H9 (cell line): ENCODE data around the gene COG4. TPM values are rescaled to one million over a fixed set of nuclear protein-coding genes. Genes with fewer than 3 reads are reported as not detected.

Experiments used
- DNase-seq: peaks from one replicate; pipeline ENCODE4 v3.0.0-alpha.2; 2017
- H2AFZ ChIP-seq: one replicate; pipeline ENCODE4 v1.6.1; 2013; ENCODE audit warnings: mild to moderate bottlenecking, low read length, control low read depth, moderate library complexity
- H2AK5ac ChIP-seq: 2 replicates; pipeline ENCODE4 v1.6.1; 2013; ENCODE audit warnings: low read length, control low read depth, mixed read lengths; ENCODE audit not compliant: insufficient read length
- H2BK120ac ChIP-seq: one replicate; pipeline ENCODE4 v1.6.1; 2013; ENCODE audit warnings: low read depth, mild to moderate bottlenecking, low read length, control low read depth, inconsistent platforms; ENCODE audit not compliant: poor library complexity, severe bottlenecking
- H2BK12ac ChIP-seq: 2 replicates; pipeline ENCODE4 v1.6.1; 2013; ENCODE audit warnings: low read length, control low read depth, mixed read lengths, low read depth; ENCODE audit not compliant: insufficient read length
- H2BK15ac ChIP-seq: 2 replicates; pipeline ENCODE4 v1.6.1; 2013; ENCODE audit warnings: low read depth, low read length, control low read depth
- H2BK20ac ChIP-seq: one replicate; pipeline ENCODE4 v1.6.1; 2013; ENCODE audit warnings: low read depth, mild to moderate bottlenecking, low read length, control low read depth, inconsistent platforms; ENCODE audit not compliant: poor library complexity, severe bottlenecking
- H2BK5ac ChIP-seq: 2 replicates; pipeline ENCODE4 v1.6.1; 2013; ENCODE audit warnings: low read length, control low read depth, mixed read lengths; ENCODE audit not compliant: insufficient read length
- H3K14ac ChIP-seq: 2 replicates; pipeline ENCODE4 v1.6.1; 2013; ENCODE audit warnings: low read length, control low read depth; ENCODE audit not compliant: insufficient read depth
- H3K18ac ChIP-seq: 2 replicates; pipeline ENCODE4 v1.6.1; 2013; ENCODE audit warnings: low read depth, mild to moderate bottlenecking, mixed read lengths, low read length, control low read depth; ENCODE audit not compliant: insufficient read length
- H3K23ac ChIP-seq: 2 replicates; pipeline ENCODE4 v1.6.1; 2013; ENCODE audit warnings: low read length, control low read depth, mixed read lengths, low read depth; ENCODE audit not compliant: insufficient read length
- H3K23me2 ChIP-seq: 2 replicates; pipeline ENCODE4 v1.6.1; 2013; ENCODE audit warnings: low read depth, mild to moderate bottlenecking, mixed read lengths, low read length, control low read depth; ENCODE audit not compliant: insufficient read length, poor library complexity, severe bottlenecking
- H3K27ac ChIP-seq: 2 replicates; pipeline ENCODE4 v1.5.1; 2013; ENCODE audit warnings: low read length, control low read depth, mixed read lengths, low read depth; ENCODE audit not compliant: insufficient read length
- H3K27me3 ChIP-seq: 2 replicates; pipeline ENCODE4 v1.6.1; 2013; ENCODE audit warnings: low read length, control low read depth, inconsistent platforms; ENCODE audit not compliant: insufficient read depth
- H3K4ac ChIP-seq: 2 replicates; pipeline ENCODE4 v1.6.1; 2013; ENCODE audit warnings: low read depth, mild to moderate bottlenecking, control low read depth, inconsistent platforms, low read length, moderate library complexity
- H3K4me1 ChIP-seq: 2 replicates; pipeline ENCODE4 v1.6.1; 2013; ENCODE audit warnings: low read length, control low read depth, inconsistent platforms; ENCODE audit not compliant: insufficient read depth
- H3K4me2 ChIP-seq: 2 replicates; pipeline ENCODE4 v1.6.1; 2013; ENCODE audit warnings: low read length, control low read depth, mixed read lengths; ENCODE audit not compliant: insufficient read length, insufficient read depth
- H3K56ac ChIP-seq: 2 replicates; pipeline ENCODE4 v1.6.1; 2013; ENCODE audit warnings: low read depth, mild to moderate bottlenecking, mixed read lengths, low read length, control low read depth; ENCODE audit not compliant: insufficient read length
- H3K79me1 ChIP-seq: 2 replicates; pipeline ENCODE4 v1.6.1; 2013; ENCODE audit warnings: low read depth, mild to moderate bottlenecking, moderate library complexity, low read length, control low read depth, inconsistent platforms; ENCODE audit not compliant: insufficient read depth, poor library complexity, severe bottlenecking
- H3K79me2 ChIP-seq: 2 replicates; pipeline ENCODE4 v1.6.1; 2013; ENCODE audit warnings: low read length, control low read depth, inconsistent platforms; ENCODE audit not compliant: insufficient read depth
- H3K9ac ChIP-seq: 2 replicates; pipeline ENCODE4 v1.6.1; 2013; ENCODE audit warnings: low read length, control low read depth, mixed read lengths; ENCODE audit not compliant: insufficient read length; ENCODE audit errors: extremely low read depth
- H3K9me3 ChIP-seq: one replicate; pipeline ENCODE4 v1.6.1; 2013; ENCODE audit warnings: low read depth, low read length, inconsistent platforms; ENCODE audit not compliant: control insufficient read depth
- H3T11ph ChIP-seq: one replicate; pipeline ENCODE4 v1.6.1; 2013; ENCODE audit warnings: mild to moderate bottlenecking, low read length, control low read depth, inconsistent platforms
- H4K20me1 ChIP-seq: one replicate; pipeline ENCODE4 v1.6.1; 2013; ENCODE audit not compliant: control insufficient read depth, insufficient read length, insufficient read depth
- H4K5ac ChIP-seq: 2 replicates; pipeline ENCODE4 v1.6.1; 2013; ENCODE audit warnings: low read depth, mild to moderate bottlenecking, mixed read lengths, low read length, control low read depth; ENCODE audit not compliant: insufficient read length
- H4K8ac ChIP-seq: replicated peaks from 2 replicates; pipeline ENCODE4 v1.6.1; 2013; ENCODE audit warnings: low read length, control low read depth, mixed read lengths, low read depth; ENCODE audit not compliant: insufficient read length
- H4K91ac ChIP-seq: 2 replicates; pipeline ENCODE4 v1.6.1; 2013; ENCODE audit warnings: low read depth, mild to moderate bottlenecking, moderate library complexity, mixed read lengths, low read length, control low read depth; ENCODE audit not compliant: insufficient read length
- H3K27ac Mint-ChIP-seq, 3 experiments: 2 replicates in 2 of 3; 3 replicates in 1 of 3; pipeline ENCODE4 v1.8.0; 2020 to 2021; ENCODE audit warnings: mixed read lengths in 3 of 3, mild to moderate bottlenecking in 1 of 3, moderate library complexity in 1 of 3
- H3K27me3 Mint-ChIP-seq: 2 replicates; pipeline ENCODE4 v1.8.0; 2021; ENCODE audit warnings: low read depth, mild to moderate bottlenecking, moderate library complexity, mixed read lengths
- H3K36me3 Mint-ChIP-seq, 3 experiments: 2 replicates in 2 of 3; 3 replicates in 1 of 3; pipeline ENCODE4 v1.8.0; 2020 to 2021; ENCODE audit warnings: low read depth in 3 of 3, mixed read lengths in 3 of 3; ENCODE audit not compliant: insufficient read depth in 1 of 3
- H3K4me1 Mint-ChIP-seq, 2 experiments: 2 replicates each; pipeline ENCODE4 v1.8.0; 2020; ENCODE audit warnings: mixed read lengths in 2 of 2
- H3K4me3 Mint-ChIP-seq, 2 experiments: 2 replicates in 1 of 2; 3 replicates in 1 of 2; pipeline ENCODE4 v1.8.0; 2020 to 2021; ENCODE audit warnings: mild to moderate bottlenecking in 2 of 2, mixed read lengths in 2 of 2, moderate library complexity in 1 of 2
- H3K9me3 Mint-ChIP-seq, 2 experiments: 2 replicates in 1 of 2; 3 replicates in 1 of 2; pipeline ENCODE4 v1.8.0; 2020; ENCODE audit warnings: mild to moderate bottlenecking in 2 of 2, mixed read lengths in 2 of 2, moderate library complexity in 1 of 2
- WGBS: extraction: QIAGEN DNeasy Blood & Tissue Kit; methylation state at CpG from one replicate; pipeline ENCODE4 v1.1.7; 2013; ENCODE audit warnings: missing lambda C conversion rate, low lambda C conversion rate, mixed read lengths; ENCODE audit not compliant: insufficient read length; ENCODE audit errors: extremely low coverage; 5-methylcytosine and 5-hydroxymethylcytosine counted together
- total RNA-seq: library from RNA; stranded (reverse); gene quantifications from 2 replicates; pipeline ENCODE4 v1.2.1, GENCODE V29; 2021
- TF ChIP-seq, protein P1 (sequence below): fragments of 200-600 bp; sonication (generic); conservative IDR thresholded peaks from 3 replicates; pipeline ENCODE4 v1.8.0; 2021; ENCODE audit warnings: antibody characterized with exemption, mild to moderate bottlenecking

Gene COG4
- total RNA-seq, 1 experiment from 2014 or later: 51.9 TPM

- no peak overlapping the region for H4K5ac ChIP-seq
- peak overlapping the region; percentile 54 for H3K4me2 ChIP-seq
- no peak overlapping the region for H3K27ac ChIP-seq
- no peak overlapping the region for H2BK5ac ChIP-seq
- H3K23ac ChIP-seq: no peak overlapping the region
- peak overlapping the region in 1 of 3 experiments; percentile 76; a peak in 1 of 7 replicates for H3K27ac Mint-ChIP-seq
- no peaks in the 10 kb centered on the region for H3K27me3 ChIP-seq
- H3K14ac ChIP-seq: no peak overlapping the region
- no peak overlapping the region for H3K4ac ChIP-seq
- peaks cover 11% of the 10 kb centered on the region for H3K23me2 ChIP-seq
- H3K4me1 Mint-ChIP-seq: peaks cover 27 to 33% of the 10 kb centered on the region in 2 experiments
- peaks cover 0 to 2% (median 0%) of the 10 kb centered on the region in 3 experiments; a peak in 2 of 7 replicates for H3K36me3 Mint-ChIP-seq
- no peak overlapping the region for H2BK12ac ChIP-seq
- no peak overlapping the region for H2AK5ac ChIP-seq
- no peaks in the 10 kb centered on the region for H3K9me3 ChIP-seq
- no peak overlapping the region for H2BK120ac ChIP-seq
- H4K91ac ChIP-seq: no peak overlapping the region
- no peak overlapping the region for H3K9ac ChIP-seq
- DNase-seq: no peak
- H4K20me1 ChIP-seq: no peaks in the 10 kb centered on the region
- WGBS: no CpG with 5 or more reads among the region's 11 CpGs
- H3K4me1 ChIP-seq: peaks cover 7% of the 10 kb centered on the region
- no peaks in the 10 kb centered on the region for H3K79me1 ChIP-seq
- H3K9me3 Mint-ChIP-seq: peaks cover 0 to 2% of the 10 kb centered on the region in 2 experiments; a peak in 1 of 5 replicates
- H3K79me2 ChIP-seq: peaks cover 7% of the 10 kb centered on the region; the same call in 1 of the 2 replicates
- no peak overlapping the region for H4K8ac ChIP-seq
- H2AFZ ChIP-seq: no peak overlapping the region
- no peak overlapping the region for H3T11ph ChIP-seq
- peak overlapping the region; percentile 77 to 87 for H3K4me3 Mint-ChIP-seq
- TF ChIP-seq, protein P1, sequence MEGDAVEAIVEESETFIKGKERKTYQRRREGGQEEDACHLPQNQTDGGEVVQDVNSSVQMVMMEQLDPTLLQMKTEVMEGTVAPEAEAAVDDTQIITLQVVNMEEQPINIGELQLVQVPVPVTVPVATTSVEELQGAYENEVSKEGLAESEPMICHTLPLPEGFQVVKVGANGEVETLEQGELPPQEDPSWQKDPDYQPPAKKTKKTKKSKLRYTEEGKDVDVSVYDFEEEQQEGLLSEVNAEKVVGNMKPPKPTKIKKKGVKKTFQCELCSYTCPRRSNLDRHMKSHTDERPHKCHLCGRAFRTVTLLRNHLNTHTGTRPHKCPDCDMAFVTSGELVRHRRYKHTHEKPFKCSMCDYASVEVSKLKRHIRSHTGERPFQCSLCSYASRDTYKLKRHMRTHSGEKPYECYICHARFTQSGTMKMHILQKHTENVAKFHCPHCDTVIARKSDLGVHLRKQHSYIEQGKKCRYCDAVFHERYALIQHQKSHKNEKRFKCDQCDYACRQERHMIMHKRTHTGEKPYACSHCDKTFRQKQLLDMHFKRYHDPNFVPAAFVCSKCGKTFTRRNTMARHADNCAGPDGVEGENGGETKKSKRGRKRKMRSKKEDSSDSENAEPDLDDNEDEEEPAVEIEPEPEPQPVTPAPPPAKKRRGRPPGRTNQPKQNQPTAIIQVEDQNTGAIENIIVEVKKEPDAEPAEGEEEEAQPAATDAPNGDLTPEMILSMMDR: no peak
- no peak overlapping the region for H3K56ac ChIP-seq
- no peak overlapping the region for H2BK20ac ChIP-seq
- H2BK15ac ChIP-seq: no peak overlapping the region
- H3K18ac ChIP-seq: no peak overlapping the region
- H3K27me3 Mint-ChIP-seq: no peaks in the 10 kb centered on the region; the same call in 1 of the 2 replicates
Observed at GRCh38 chr16:70440009-70440692, 83.2 kb downstream of the COG4 start.
